Heart left ventricle (tissue), 16 donors: ENCODE results near the gene WNK2. TPM values are rescaled to one million over a fixed set of nuclear protein-coding genes. Genes with fewer than 3 reads are reported as not detected.

Source experiments
- ATAC-seq, 4 donors: fragments of 200-7000 bp; cut with Tn5 transposase; one replicate each; pipeline ENCODE4 v1.9.1; 2020 to 2022; ENCODE audit warnings: moderate library complexity in 4 of 4, mild to moderate bottlenecking in 3 of 4, moderate number of reproducible peaks in 1 of 4
- DNase-seq, 5 donors: peaks; one replicate each; pipeline ENCODE4 v3.0.0-alpha.2; 2020
- H3K27ac ChIP-seq, 12 donors: fragments of 200-600 bp; sonication (generic) in 4 of 12; one replicate each; pipeline versions ENCODE4 v1.5.0 to v1.8.0; 2016 to 2022; ENCODE audit warnings: mild to moderate bottlenecking in 2 of 12
- H3K27me3 ChIP-seq, 9 donors: fragments of 200-600 bp; sonication (generic) in 2 of 9; one replicate each; pipeline versions ENCODE4 v1.5.1 to v1.8.0; 2016 to 2022; ENCODE audit warnings: mild to moderate bottlenecking in 3 of 9
- H3K36me3 ChIP-seq, 9 donors: fragments of 200-600 bp; sonication (generic) in 2 of 9; one replicate each; pipeline versions ENCODE4 v1.5.0 to v1.8.0; 2018 to 2022; ENCODE audit warnings: mild to moderate bottlenecking in 2 of 9
- H3K4me1 ChIP-seq, 12 donors: fragments of 200-600 bp; sonication (generic) in 4 of 12; one replicate each; pipeline versions ENCODE4 v1.5.0 to v1.8.0; 2016 to 2022; ENCODE audit warnings: mild to moderate bottlenecking in 3 of 12
- H3K4me3 ChIP-seq, 12 donors: fragments of 200-600 bp; sonication (generic) in 4 of 12; one replicate each; pipeline versions ENCODE4 v1.5.0 to v1.8.0; 2017 to 2022; ENCODE audit warnings: mild to moderate bottlenecking in 9 of 12, moderate library complexity in 4 of 12
- H3K9me3 ChIP-seq, 12 donors: fragments of 200-600 bp; sonication (generic) in 4 of 12; one replicate each; pipeline versions ENCODE4 v1.5.0 to v1.8.0; 2016 to 2022; ENCODE audit warnings: mild to moderate bottlenecking in 1 of 12
- CTCF ChIP-seq, 12 donors: fragments of 200-600 bp; sonication (generic) in 4 of 12; IDR thresholded peaks; one replicate each; pipeline versions ENCODE4 v1.5.0 to v1.8.0; 2018 to 2022; ENCODE audit warnings: antibody characterized with exemption in 12 of 12, mild to moderate bottlenecking in 5 of 12
- POLR2A ChIP-seq, 2 donors: fragments of 450-650 bp; IDR thresholded peaks; one replicate each; pipeline ENCODE4 v1.6.1; 2017; ENCODE audit warnings: antibody characterized with exemption in 2 of 2, mild to moderate bottlenecking in 2 of 2, moderate library complexity in 2 of 2
- WGBS, 4 donors: extraction: QIAGEN DNeasy Blood & Tissue Kit in 2 of 4; methylation state at CpG; one replicate each; pipeline versions ENCODE4 v1.1.5 to v1.1.7; 2013 to 2018; 5-methylcytosine and 5-hydroxymethylcytosine counted together
- intact Hi-C, 10 donors: fragments of 100-400 bp; cut with DNase I; formaldehyde crosslinking; loops; one replicate each; pipeline versions ENCODE4 v1.11.1 to v1.14.2; 2022
- polyA plus RNA-seq, 2 donors: library from polyadenylated mRNA; stranded (reverse); fragments of 200-250 nt; gene quantifications; one replicate each; pipeline ENCODE4 v1.2.3, GENCODE V29; 2013
- total RNA-seq, 9 donors: library from RNA; depleted of rRNA in 2 of 9; stranded (reverse); fragments of >200 nt in 2 of 9; fragmentation: NEBNext Ultra II Directional in 3 of 9; extraction: Animal tissue kit (Norgen Biotek cat#: 25700) in 3 of 9; gene quantifications; one replicate each; pipeline versions ENCODE4 v1.1.0 to v1.2.4, GENCODE V29; 2016 to 2023
- donor health status: ischemic (EF 13 %, LVEDD 7.1; RV severe dilation, severe dysfunction).
- donor health status: healthy with polysubstance abuse.
- donor health status: DM: no; HTN: yes; CAD: no.
- donor health status: DM: no; HTN: no; CAD: no.
- donor health status: ischemic (EF 25% LVEDD 6.9; RV normal size, moderate dysfunction).
- donor health status: ischemic (EF 25% LVEDD 5.7; RV mildly dilated, moderate dysfunction).
- donor health status: healthy.
- donor health status: DM: yes; HTN: yes; CAD: no.
- donor health status: ischemic (EF 35%, LVEDD 5.7; RV mildly dilated, moderate dysfunction).
- donor health status: nonischemic (EF 11% LVEDD 7.7; RV severe dilation, severe dysfunction).
- donor health status: DM: yes; HTN: yes; CAD: no.
- donor health status: PGD.
- donor health status: ischemic (EF 29% LVEDD 5.4; RV normal size, mild dysfunction).
- donor health status: nonischemic (EF 23%, LVEDD 6.1; RV moderate dilation, normal function).

The WNK2 gene
- total and polyA plus RNA-seq, 11 donors = 29.4 to 206 (median 112) TPM

- no peaks in the 10 kb centered on the region for H3K36me3 ChIP-seq
- no peaks in the 10 kb centered on the region for H3K9me3 ChIP-seq
- peak overlapping the region in 2 of 12 donors; percentile 4 to 22 for H3K27ac ChIP-seq
- peak; percentile 87 to 90 (median 90) for ATAC-seq
- peaks cover 0 to 29% (median 12%) of the 10 kb centered on the region in 12 donors for H3K4me1 ChIP-seq
- no peak for TF ChIP-seq CTCF (IDR thresholded peaks at IDR 0.05)
- TF ChIP-seq POLR2A (IDR thresholded peaks at IDR 0.05) = no peak
- 49 to 75% (median 63%) methylated on average over 11 of the region's 11 CpGs for WGBS, 4 donors
- H3K27me3 ChIP-seq = no peaks in the 10 kb centered on the region
- intact Hi-C loops = loop anchor here (2.0 to 10.0 kb wide), 7 partner anchors 60 to 803 kb away; no protein-coding TSS in a partner anchor
- peak in 2 of 5 donors; percentile 43 to 56 for DNase-seq
- H3K4me3 ChIP-seq = no peak overlapping the region
Observed at GRCh38 chr9:93161786-93162562, 22.0 kb upstream of the WNK2 start.

- intact Hi-C loops = loop anchor here in 7 of 10 donors (5.0 to 10.0 kb wide), 5 partner anchors 58 to 801 kb away; no protein-coding TSS in a partner anchor
- TF ChIP-seq POLR2A (IDR thresholded peaks at IDR 0.05) = no peak
- no peak for TF ChIP-seq CTCF (IDR thresholded peaks at IDR 0.05)
- H3K9me3 ChIP-seq = no peaks in the 10 kb centered on the region
- no peak overlapping the region for H3K4me3 ChIP-seq
- H3K36me3 ChIP-seq = no peaks in the 10 kb centered on the region
- no peaks in the 10 kb centered on the region for H3K27me3 ChIP-seq
- no peak overlapping the region for H3K27ac ChIP-seq
- ATAC-seq = no peak
- WGBS, 4 donors = 81 to 93% (median 85%) methylated on average over 8 to 13 of the region's 13 CpGs
- no peak for DNase-seq
- peaks cover 0 to 39% (median 17%) of the 10 kb centered on the region in 12 donors for H3K4me1 ChIP-seq
Observed at GRCh38 chr9:93164085-93164484, 19.9 kb upstream of the WNK2 start.

DNA sequence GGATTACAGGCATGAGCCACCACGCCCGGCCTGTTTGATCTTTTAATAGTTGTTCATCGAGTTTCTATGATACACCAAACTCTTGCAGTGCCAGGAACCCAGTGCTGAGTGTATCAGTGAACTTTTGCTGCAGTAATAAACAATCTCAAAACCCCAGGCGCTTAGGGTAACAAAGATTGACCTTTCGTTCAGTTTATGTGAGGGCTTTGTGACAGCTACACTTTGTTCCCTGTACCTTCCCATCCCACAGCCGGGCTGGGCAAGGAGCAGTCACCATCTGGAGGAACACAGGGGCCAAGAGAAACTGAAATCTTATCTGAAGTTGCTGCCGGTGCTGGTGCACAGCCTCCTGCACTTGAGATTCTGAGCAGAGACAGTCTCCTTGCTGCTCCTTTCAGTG is 17.2 kb upstream of the WNK2 start:
- no peak overlapping the region for H3K27ac ChIP-seq
- 67 to 79% (median 75%) methylated on average over 7 of the region's 7 CpGs for WGBS, 4 donors
- H3K4me1 ChIP-seq = peaks cover 0 to 21% (median 10%) of the 10 kb centered on the region in 12 donors
- no peaks in the 10 kb centered on the region for H3K27me3 ChIP-seq
- DNase-seq (no peak), ATAC-seq (peak in 1 of 4 donors; percentile 6)
- intact Hi-C loops = loop anchor here in 2 of 10 donors (10.0 kb wide), 2 partner anchors 398 to 798 kb away; no protein-coding TSS in a partner anchor
- no peaks in the 10 kb centered on the region for H3K36me3 ChIP-seq
- H3K9me3 ChIP-seq = no peaks in the 10 kb centered on the region
- TF ChIP-seq CTCF (IDR thresholded peaks at IDR 0.05) = no peak
- no peak for TF ChIP-seq POLR2A (IDR thresholded peaks at IDR 0.05)
- H3K4me3 ChIP-seq = no peak overlapping the region

GRCh38 chr9:93167185-93167584 is 16.8 kb upstream of the WNK2 start:
- intact Hi-C loops = loop anchor here in 2 of 10 donors (10.0 kb wide), 2 partner anchors 398 to 798 kb away; no protein-coding TSS in a partner anchor
- Histone ChIP-seq H3K27me3 (no peaks in the 10 kb centered on the region), H3K9me3 (no peaks in the 10 kb centered on the region), H3K36me3 (no peaks in the 10 kb centered on the region), H3K4me1 (peaks cover 0 to 19% (median 8%) of the 10 kb centered on the region in 12 donors), H3K27ac (no peak overlapping the region), H3K4me3 (no peak overlapping the region)
- no peak for TF ChIP-seq CTCF (IDR thresholded peaks at IDR 0.05)
- TF ChIP-seq POLR2A (IDR thresholded peaks at IDR 0.05) = no peak
- ATAC-seq (no peak), DNase-seq (no peak)
- 87 to 91% (median 88%) methylated on average over 6 of the region's 6 CpGs for WGBS, 4 donors
